Measurements from ENCODE around the gene CA11. TPM values are rescaled to one million over a fixed set of nuclear protein-coding genes. Genes with fewer than 3 reads are reported as not detected.

CA11 gene
- polyA plus RNA-seq, 1 of the 3 experiments (the other 2 are of a cell fraction): 13.1 TPM

- peak overlapping the region; percentile 99 for H3K4me2 ChIP-seq
Observed at GRCh38 chr19:48635966-48636858, 9.8 kb downstream of the CA11 start.

DNA sequence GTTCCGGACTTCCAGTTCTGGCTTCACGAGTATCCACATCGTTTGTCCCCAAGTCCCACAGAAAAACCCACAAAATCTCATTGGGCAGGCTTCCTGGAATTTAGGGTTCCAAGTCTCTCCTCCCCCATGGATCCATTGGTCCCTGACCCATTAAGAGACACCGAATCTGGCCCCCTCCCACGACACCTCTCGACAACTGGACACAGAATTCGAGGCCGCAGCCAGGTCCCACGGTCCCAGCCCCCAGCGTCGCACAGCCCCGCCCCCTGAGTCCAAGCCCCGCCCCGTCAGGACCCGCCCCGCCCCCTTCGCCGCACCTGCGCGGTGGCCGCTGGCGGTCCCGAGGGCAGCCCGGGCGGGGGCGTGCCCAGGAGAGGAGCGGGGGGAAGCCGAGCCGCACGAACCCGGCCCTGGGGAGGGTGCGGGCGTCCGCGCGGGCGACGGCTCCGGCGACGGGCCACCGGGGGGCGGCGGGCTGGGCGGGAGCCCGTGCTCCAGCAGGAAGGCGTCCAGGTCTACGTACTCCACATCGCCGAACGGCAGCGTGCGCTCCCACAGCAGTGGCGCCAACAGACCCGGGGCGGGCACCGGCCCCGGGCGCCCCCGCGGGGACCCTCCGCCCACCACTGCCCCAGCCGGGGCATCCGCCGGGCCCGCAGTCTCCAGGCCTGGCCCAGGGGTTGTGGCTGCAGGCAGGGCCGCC lies 10.6 kb downstream of the CA11 start:
- Histone ChIP-seq H3K9me3 (no peaks in the 10 kb centered on the region), H3K27me3 (ENCODE audit: insufficient read depth) (no peaks in the 10 kb centered on the region), H3K27ac (ENCODE audit: low read depth in 2 of 2, low read length in 1 of 2) (peak overlapping the region; percentile 96 to 98), H3K36me3 (replicated peaks in 1 of 2; ENCODE audit: control insufficient read depth in 1 of 2, insufficient read depth in 2 of 2, low read length in 1 of 2) (peaks cover 10 to 13% of the 10 kb centered on the region in 2 experiments), H3K4me3 (ENCODE audit: low read depth in 2 of 2, low read length in 1 of 2) (peak overlapping the region; percentile 74 to 79), H3K9me2 (no peaks in the 10 kb centered on the region), H3K4me1 (ENCODE audit: control insufficient read depth in 1 of 2, insufficient read depth in 2 of 2, low read depth in 1 of 2, low read length in 1 of 2) (peaks cover 31 to 39% of the 10 kb centered on the region in 2 experiments), H4K20me1 (ENCODE audit: insufficient read depth) (no peaks in the 10 kb centered on the region), H3K4me2 (peak overlapping the region; percentile 99), H3K9ac (peak overlapping the region; percentile 96), H2AFZ (ENCODE audit: low read depth) (0 out of 2 replicates have a peak overlapping the region, but pooled peaks have one; percentile 29), H3F3A (replicated peaks; ENCODE audit: insufficient read depth) (peaks cover 30% of the 10 kb centered on the region), H3K79me2 (ENCODE audit: insufficient read depth) (no peaks in the 10 kb centered on the region; the same call in 1 of the 2 replicates)
- ChIA-PET CTCF (interaction anchor here (2.0 kb wide), 1 partner anchor 46 kb away, joined by 7 read pairs; no protein-coding TSS in a partner anchor), POLR2A (interaction anchor here (1.5 kb wide), 1 partner anchor 10 kb away, joined by 8 read pairs; the partner anchor contains the start of gene CA11)
- peak; percentile 89 for DNase-seq
- peak; percentile 71 for TF ChIP-seq POLR2AphosphoS5 (IDR thresholded peaks at IDR 0.05; ENCODE audit: low read depth, low read length)
- TF ChIP-seq NRF1 (IDR thresholded peaks at IDR 0.05; ENCODE audit: low read depth, low read length): peak; percentile 59
- TF ChIP-seq TAF1 (IDR thresholded peaks at IDR 0.05; ENCODE audit: borderline replicate concordance, low read depth, low read length): no peak; the same call in 1 of the 2 replicates
- WGBS (ENCODE audit: low lambda C conversion rate): 6% methylated on average over 15 of the region's 67 CpGs

More at GRCh38 chr19:48635966-48636858, 9.8 kb downstream of the CA11 start:
- peak overlapping the region; percentile 83 to 96 for H3K27ac ChIP-seq (ENCODE audit: low read depth in 2 of 2, low read length in 1 of 2)
- no peak for DNase-seq
- H3K79me2 ChIP-seq (ENCODE audit: insufficient read depth): no peaks in the 10 kb centered on the region; the same call in 1 of the 2 replicates
- H3K4me1 ChIP-seq (ENCODE audit: control insufficient read depth in 1 of 2, insufficient read depth in 2 of 2, low read depth in 1 of 2, low read length in 1 of 2): peaks cover 31 to 39% of the 10 kb centered on the region in 2 experiments
- 0 out of 2 replicates have a peak overlapping the region, but pooled peaks have one; percentile 29 for H2AFZ ChIP-seq (ENCODE audit: low read depth)
- peaks cover 5 to 10% of the 10 kb centered on the region in 2 experiments for H3K36me3 ChIP-seq (replicated peaks in 1 of 2; ENCODE audit: control insufficient read depth in 1 of 2, insufficient read depth in 2 of 2, low read length in 1 of 2)
- peak overlapping the region; percentile 74 to 79 for H3K4me3 ChIP-seq (ENCODE audit: low read depth in 2 of 2, low read length in 1 of 2)
- H3K9ac ChIP-seq: peak overlapping the region; percentile 96
- H3K9me3 ChIP-seq: no peaks in the 10 kb centered on the region
- POLR2A ChIA-PET: no interaction called here
- peaks cover 30% of the 10 kb centered on the region for H3F3A ChIP-seq (replicated peaks; ENCODE audit: insufficient read depth)
- no peaks in the 10 kb centered on the region for H3K9me2 ChIP-seq
- CTCF ChIA-PET: interaction anchor here (1.0 kb wide), 1 partner anchor 206 kb away, joined by 3 read pairs; no protein-coding TSS in a partner anchor
- H3K27me3 ChIP-seq (ENCODE audit: insufficient read depth): no peaks in the 10 kb centered on the region
- WGBS (ENCODE audit: low lambda C conversion rate): 5% methylated on average over 24 of the region's 35 CpGs
- no peaks in the 10 kb centered on the region for H4K20me1 ChIP-seq (ENCODE audit: insufficient read depth)
- TF ChIP-seq CHD2 (IDR thresholded peaks at IDR 0.05; ENCODE audit: low read length, partially characterized antibody) (peak; percentile 54), USF1 (IDR thresholded peaks at IDR 0.05; ENCODE audit: borderline replicate concordance, low read depth) (no peak), JUND (IDR thresholded peaks at IDR 0.05) (no peak), RCOR1 (IDR thresholded peaks at IDR 0.05; ENCODE audit: low read length) (no peak), NRF1 (IDR thresholded peaks at IDR 0.05; ENCODE audit: low read depth, low read length) (no peak)
- TF ChIP-seq, protein P1, sequence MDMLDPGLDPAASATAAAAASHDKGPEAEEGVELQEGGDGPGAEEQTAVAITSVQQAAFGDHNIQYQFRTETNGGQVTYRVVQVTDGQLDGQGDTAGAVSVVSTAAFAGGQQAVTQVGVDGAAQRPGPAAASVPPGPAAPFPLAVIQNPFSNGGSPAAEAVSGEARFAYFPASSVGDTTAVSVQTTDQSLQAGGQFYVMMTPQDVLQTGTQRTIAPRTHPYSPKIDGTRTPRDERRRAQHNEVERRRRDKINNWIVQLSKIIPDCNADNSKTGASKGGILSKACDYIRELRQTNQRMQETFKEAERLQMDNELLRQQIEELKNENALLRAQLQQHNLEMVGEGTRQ (IDR thresholded peaks at IDR 0.05; ENCODE audit: borderline replicate concordance, low read depth, low read length): no peak

Measured in SK-N-SH (cell line).